Gastrocnemius medialis (tissue), 4 donors: ENCODE results near the gene PPP1R9B.

ENCODE experiments used
- CTCF ChIP-seq, 5 experiments: fragments of 450-650 bp in 3 of 5; fragments of 200-600 bp in 2 of 5; sonication (generic) in 2 of 5; IDR thresholded peaks in 4 of 5; conservative IDR thresholded peaks in 1 of 5; 1 replicate in 4 of 5; 2 replicates in 1 of 5; pipeline ENCODE4 v1.5.1; 2016 to 2019; ENCODE audit warnings: antibody characterized with exemption in 5 of 5, mild to moderate bottlenecking in 3 of 5, moderate library complexity in 3 of 5
- POLR2A ChIP-seq, 2 donors: fragments of 450-650 bp; IDR thresholded peaks; one replicate each; pipeline ENCODE4 v1.6.1; 2017; ENCODE audit warnings: antibody characterized with exemption in 2 of 2, mild to moderate bottlenecking in 2 of 2, moderate library complexity in 2 of 2

- TF ChIP-seq POLR2A (IDR thresholded peaks at IDR 0.05) = no peak
- TF ChIP-seq CTCF (IDR thresholded peaks at IDR 0.05 in 4 of 5, conservative IDR thresholded peaks at IDR 0.05 in 1 of 5) = no peak
Observed at GRCh38 chr17:50127697-50128361, 22.6 kb downstream of the PPP1R9B start.
